HepG2 (cell line): ENCODE results near the gene FOXN3. TPM values are rescaled to one million over a fixed set of nuclear protein-coding genes. Genes with fewer than 3 reads are reported as not detected.

Experiments used
- GFI1 ChIP-seq: sonication (generic); formaldehyde crosslinking; IDR thresholded peaks from 2 replicates; pipeline ENCODE4 v1.5.0; 2020; ENCODE audit warnings: missing genetic modification reagents, mild to moderate bottlenecking, borderline replicate concordance
- HES4 ChIP-seq: sonication (generic); formaldehyde crosslinking; IDR thresholded peaks from 2 replicates; pipeline ENCODE4 v1.9.0; 2021; ENCODE audit warnings: mild to moderate bottlenecking, missing genetic modification reagents, borderline replicate concordance
- HIVEP1 ChIP-seq: sonication (generic); formaldehyde crosslinking; IDR thresholded peaks from 2 replicates; pipeline ENCODE4 v1.4.0; 2020; ENCODE audit warnings: mild to moderate bottlenecking, missing genetic modification reagents
- HMG20B ChIP-seq: conservative IDR thresholded peaks from 2 replicates; pipeline ENCODE4 v1.6.1; 2016; ENCODE audit warnings: missing genetic modification reagents, missing compliant biosample characterization
- HOXA5 ChIP-seq: sonication (generic); formaldehyde crosslinking; IDR thresholded peaks from 2 replicates; pipeline ENCODE4 v1.4.0; 2020; ENCODE audit warnings: missing genetic modification reagents
- JUN ChIP-seq: sonication (generic); formaldehyde crosslinking; IDR thresholded peaks from 2 replicates; pipeline ENCODE4 v1.4.0; 2020; ENCODE audit warnings: mild to moderate bottlenecking, missing genetic modification reagents
- KDM3A ChIP-seq: IDR thresholded peaks from 2 replicates; pipeline ENCODE4 v1.6.1; 2018; ENCODE audit warnings: low read depth, missing compliant biosample characterization
- NR2F2 ChIP-seq: IDR thresholded peaks from 2 replicates; pipeline ENCODE4 v1.6.1; 2012; ENCODE audit warnings: low read depth, inconsistent platforms, borderline replicate concordance
- RORA ChIP-seq: sonication (generic); formaldehyde crosslinking; IDR thresholded peaks from 2 replicates; pipeline ENCODE4 v1.5.0; 2020; ENCODE audit warnings: mild to moderate bottlenecking, missing genetic modification reagents, moderate library complexity
- TEAD3 ChIP-seq: optimal IDR thresholded peaks from 2 replicates; pipeline ENCODE3; 2016; ENCODE audit warnings: borderline replicate concordance
- ZBTB1 ChIP-seq: sonication (generic); formaldehyde crosslinking; IDR thresholded peaks from 2 replicates; pipeline ENCODE4 v1.4.0; 2020; ENCODE audit warnings: missing genetic modification reagents, borderline replicate concordance
- ZBTB42 ChIP-seq: sonication (generic); formaldehyde crosslinking; IDR thresholded peaks from 2 replicates; pipeline ENCODE4 v1.5.0; 2020; ENCODE audit warnings: mild to moderate bottlenecking, missing genetic modification reagents
- ZBTB43 ChIP-seq: sonication (generic); formaldehyde crosslinking; conservative IDR thresholded peaks from 2 replicates; pipeline ENCODE4 v1.4.0; 2020; ENCODE audit warnings: missing genetic modification reagents
- ZFY ChIP-seq: sonication (generic); formaldehyde crosslinking; IDR thresholded peaks from 2 replicates; pipeline ENCODE4 v1.4.0; 2020; ENCODE audit warnings: missing genetic modification reagents
- ZKSCAN8 ChIP-seq: IDR thresholded peaks from 2 replicates; pipeline ENCODE4 v1.6.1; 2016; ENCODE audit warnings: borderline replicate concordance, missing genetic modification reagents, missing compliant biosample characterization
- ZMYM4 ChIP-seq: sonication (generic); formaldehyde crosslinking; IDR thresholded peaks from 2 replicates; pipeline ENCODE4 v1.8.1; 2023; ENCODE audit warnings: mild to moderate bottlenecking, missing genetic modification reagents
- ZNF414 ChIP-seq: sonication (generic); formaldehyde crosslinking; IDR thresholded peaks from 2 replicates; pipeline ENCODE4 v1.5.0; 2020; ENCODE audit warnings: missing genetic modification reagents
- ZNF704 ChIP-seq: sonication (generic); formaldehyde crosslinking; IDR thresholded peaks from 2 replicates; pipeline ENCODE4 v1.8.1; 2023; ENCODE audit warnings: mild to moderate bottlenecking, inconsistent platforms, moderate library complexity, missing genetic modification reagents, borderline replicate concordance
- polyA plus RNA-seq, 8 experiments: library from polyadenylated mRNA; depleted of rRNA in 3 of 8; stranded (reverse) in 7 of 8; unstranded in 1 of 8; fragments of >200 nt; fragmentation: Illumina TruSeq in 4 of 8; extraction: Trizol in 4 of 8; gene quantifications; 2 replicates each; pipeline versions ENCODE4 v1.2.1 to v1.2.3, GENCODE V29; 2011 to 2016; ENCODE audit warnings: low read depth in 4 of 8, missing spikeins in 1 of 8, mixed read lengths in 1 of 8; ENCODE audit not compliant: insufficient read depth in 1 of 8
- total RNA-seq, 5 experiments: library from RNA; depleted of rRNA; stranded (reverse); fragments of >200 nt; fragmentation: Illumina TruSeq; extraction: Trizol; gene quantifications; 2 replicates each; pipeline ENCODE4 v1.2.3, GENCODE V29; 2016; ENCODE audit warnings: low read depth in 1 of 5
- TF ChIP-seq, protein P1 (sequence below): sonication (generic); formaldehyde crosslinking; IDR thresholded peaks from 2 replicates; pipeline ENCODE4 v1.4.0; 2020; ENCODE audit warnings: missing genetic modification reagents, borderline replicate concordance
- TF ChIP-seq, protein P2 (sequence below): sonication (generic); formaldehyde crosslinking; IDR thresholded peaks from 2 replicates; pipeline ENCODE4 v1.8.1; 2022; ENCODE audit warnings: mild to moderate bottlenecking, missing genetic modification reagents
- TF ChIP-seq, protein P3 (sequence below): sonication (generic); formaldehyde crosslinking; IDR thresholded peaks from 2 replicates; pipeline ENCODE4 v1.8.0; 2022; ENCODE audit warnings: mild to moderate bottlenecking, missing genetic modification reagents; ENCODE audit not compliant: insufficient replicate concordance

Gene FOXN3
- total and polyA plus RNA-seq, 2 of the 13 experiments (the other 11 are each of a cell fraction or from before 2014, with no cell fraction given) = 32.4 to 70.2 TPM

DNA sequence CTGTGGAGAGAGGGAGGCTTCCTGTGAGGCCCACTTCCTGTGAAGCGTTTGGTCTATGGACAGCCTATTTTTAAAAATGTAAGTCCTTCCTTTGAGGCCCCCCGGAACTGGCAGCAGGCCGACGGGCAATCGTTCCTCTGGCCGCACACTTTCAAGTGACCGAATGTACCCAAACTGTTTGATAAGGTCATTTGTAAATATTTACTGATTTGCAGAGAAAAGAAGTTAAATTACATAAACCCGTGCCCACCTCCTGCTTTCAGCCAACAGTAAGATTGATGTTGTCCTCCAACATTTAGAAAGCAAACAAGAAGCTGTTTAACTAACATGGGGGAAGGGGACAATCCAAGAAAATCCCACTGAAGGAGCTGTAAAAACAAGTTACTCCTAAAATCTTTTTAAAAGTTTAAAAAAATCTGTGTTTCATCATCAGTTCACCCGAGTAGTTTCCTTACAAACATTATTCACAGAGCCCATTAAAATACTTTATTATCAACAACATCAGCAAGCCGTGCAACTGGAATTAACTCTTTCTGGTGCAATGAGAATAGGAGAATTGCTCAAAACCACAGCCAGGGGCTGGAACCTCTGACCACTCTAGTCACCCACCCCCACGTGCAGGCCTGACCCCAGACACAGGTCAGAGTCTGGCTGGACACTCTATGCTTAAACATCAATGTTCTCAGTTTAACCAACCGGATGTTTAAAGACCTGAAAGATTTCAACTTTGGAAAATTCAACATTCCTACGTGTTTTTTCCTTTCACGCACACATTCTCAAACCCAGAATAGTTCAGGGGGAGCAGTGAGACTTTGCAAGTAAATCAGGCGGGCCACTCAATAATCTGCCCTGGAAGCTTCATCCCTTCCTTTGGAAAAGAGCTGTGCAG is 65.3 kb downstream of the FOXN3 start (continued):
- TF ChIP-seq JUN (CRISPR knock-in tag) = 0 out of 2 replicates have a peak, but pooled peaks have one; percentile 59
- peak; percentile 72 for TF ChIP-seq ZMYM4 (CRISPR knock-in tag)
- no peak for TF ChIP-seq ZBTB42 (CRISPR knock-in tag)
- no peak; the same call in none of the 2 replicates for TF ChIP-seq ZKSCAN8 (CRISPR knock-in tag)
- TF ChIP-seq GFI1 (CRISPR knock-in tag) = peak; percentile 94
- 0 out of 2 replicates have a peak, but pooled peaks have one; percentile 68 for TF ChIP-seq KDM3A (CRISPR knock-in tag)
- TF ChIP-seq ZNF414 = peak; percentile 36; the same call in 1 of the 2 replicates
- TF ChIP-seq ZFY (CRISPR knock-in tag) = no peak; the same call in 1 of the 2 replicates
- TF ChIP-seq HMG20B = peak; percentile 77
- TF ChIP-seq, protein P1, sequence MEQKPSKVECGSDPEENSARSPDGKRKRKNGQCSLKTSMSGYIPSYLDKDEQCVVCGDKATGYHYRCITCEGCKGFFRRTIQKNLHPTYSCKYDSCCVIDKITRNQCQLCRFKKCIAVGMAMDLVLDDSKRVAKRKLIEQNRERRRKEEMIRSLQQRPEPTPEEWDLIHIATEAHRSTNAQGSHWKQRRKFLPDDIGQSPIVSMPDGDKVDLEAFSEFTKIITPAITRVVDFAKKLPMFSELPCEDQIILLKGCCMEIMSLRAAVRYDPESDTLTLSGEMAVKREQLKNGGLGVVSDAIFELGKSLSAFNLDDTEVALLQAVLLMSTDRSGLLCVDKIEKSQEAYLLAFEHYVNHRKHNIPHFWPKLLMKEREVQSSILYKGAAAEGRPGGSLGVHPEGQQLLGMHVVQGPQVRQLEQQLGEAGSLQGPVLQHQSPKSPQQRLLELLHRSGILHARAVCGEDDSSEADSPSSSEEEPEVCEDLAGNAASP (CRISPR knock-in tag) = peak; percentile 95
- TF ChIP-seq RORA (CRISPR knock-in tag) = no peak
- TF ChIP-seq HIVEP1 (CRISPR knock-in tag) = peak; percentile 70; the same call in 1 of the 2 replicates
- TF ChIP-seq NR2F2 = peak; percentile 94
- no peak for TF ChIP-seq ZNF704 (CRISPR knock-in tag)
- TF ChIP-seq, protein P2, sequence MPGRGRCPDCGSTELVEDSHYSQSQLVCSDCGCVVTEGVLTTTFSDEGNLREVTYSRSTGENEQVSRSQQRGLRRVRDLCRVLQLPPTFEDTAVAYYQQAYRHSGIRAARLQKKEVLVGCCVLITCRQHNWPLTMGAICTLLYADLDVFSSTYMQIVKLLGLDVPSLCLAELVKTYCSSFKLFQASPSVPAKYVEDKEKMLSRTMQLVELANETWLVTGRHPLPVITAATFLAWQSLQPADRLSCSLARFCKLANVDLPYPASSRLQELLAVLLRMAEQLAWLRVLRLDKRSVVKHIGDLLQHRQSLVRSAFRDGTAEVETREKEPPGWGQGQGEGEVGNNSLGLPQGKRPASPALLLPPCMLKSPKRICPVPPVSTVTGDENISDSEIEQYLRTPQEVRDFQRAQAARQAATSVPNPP (CRISPR knock-in tag) = peak; percentile 75; the same call in 1 of the 2 replicates
- TF ChIP-seq ZBTB43 (CRISPR knock-in tag) = 0 out of 2 replicates have a peak, but pooled peaks have one; percentile 7
- TF ChIP-seq ZBTB1 (CRISPR knock-in tag) = no peak
- TF ChIP-seq HES4 = no peak
- TF ChIP-seq, protein P3, sequence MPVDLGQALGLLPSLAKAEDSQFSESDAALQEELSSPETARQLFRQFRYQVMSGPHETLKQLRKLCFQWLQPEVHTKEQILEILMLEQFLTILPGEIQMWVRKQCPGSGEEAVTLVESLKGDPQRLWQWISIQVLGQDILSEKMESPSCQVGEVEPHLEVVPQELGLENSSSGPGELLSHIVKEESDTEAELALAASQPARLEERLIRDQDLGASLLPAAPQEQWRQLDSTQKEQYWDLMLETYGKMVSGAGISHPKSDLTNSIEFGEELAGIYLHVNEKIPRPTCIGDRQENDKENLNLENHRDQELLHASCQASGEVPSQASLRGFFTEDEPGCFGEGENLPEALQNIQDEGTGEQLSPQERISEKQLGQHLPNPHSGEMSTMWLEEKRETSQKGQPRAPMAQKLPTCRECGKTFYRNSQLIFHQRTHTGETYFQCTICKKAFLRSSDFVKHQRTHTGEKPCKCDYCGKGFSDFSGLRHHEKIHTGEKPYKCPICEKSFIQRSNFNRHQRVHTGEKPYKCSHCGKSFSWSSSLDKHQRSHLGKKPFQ (CRISPR knock-in tag) = no peak
- TF ChIP-seq TEAD3 (CRISPR knock-in tag) = peak; percentile 64
- TF ChIP-seq HOXA5 = peak; percentile 93
